AG09319 (cell line): ENCODE data around the gene LFNG.

Experiments
- DNase-seq: peaks from one replicate; pipeline ENCODE4 v3.0.0-alpha.2; 2010; ENCODE audit warnings: low read depth; ENCODE audit errors: extremely low read depth
- CTCF ChIP-seq: IDR thresholded peaks from 2 replicates; pipeline ENCODE4 v1.5.1; 2011; ENCODE audit warnings: low read depth, mild to moderate bottlenecking, inconsistent platforms, low read length, moderate library complexity

Gene LFNG

GRCh38 chr7:2509298-2509906 is 10.2 kb upstream of the LFNG start:
- no peak for DNase-seq
- no peak for TF ChIP-seq CTCF

GRCh38 chr7:2510130-2510776 is 9.3 kb upstream of the LFNG start:
- no peak for DNase-seq
- TF ChIP-seq CTCF: no peak

- no peak for TF ChIP-seq CTCF
- no peak for DNase-seq
Observed at GRCh38 chr7:2510909-2511768, 8.4 kb upstream of the LFNG start.

GRCh38 chr7:2511769-2512168 is 7.8 kb upstream of the LFNG start:
- TF ChIP-seq CTCF: no peak
- no peak for DNase-seq

- no peak for DNase-seq
- no peak for TF ChIP-seq CTCF
Observed at GRCh38 chr7:2512179-2512661, 7.4 kb upstream of the LFNG start.

- TF ChIP-seq CTCF: no peak
- DNase-seq: no peak
Observed at GRCh38 chr7:2512713-2513112, 6.9 kb upstream of the LFNG start.

GRCh38 chr7:2513702-2514101 is 5.9 kb upstream of the LFNG start:
- DNase-seq: no peak
- no peak for TF ChIP-seq CTCF
